Esophagus squamous epithelium (tissue), 4 donors: ENCODE measurements around the gene POLH.
A peak's percentile ranks its signal among the peaks of the same experiment; 100 is the strongest.

ENCODE experiments used
- CTCF ChIP-seq, 6 experiments: fragments of 450-650 bp in 4 of 6; fragments of 200-600 bp in 2 of 6; sonication (generic) in 2 of 6; IDR thresholded peaks; one replicate each; pipeline ENCODE4 v1.5.1; 2016 to 2019; ENCODE audit warnings: antibody characterized with exemption in 6 of 6, mild to moderate bottlenecking in 4 of 6, moderate library complexity in 4 of 6
- POLR2A ChIP-seq, 4 donors: fragments of 450-650 bp; IDR thresholded peaks; one replicate each; pipeline ENCODE4 v1.6.1; 2017; ENCODE audit warnings: antibody characterized with exemption in 4 of 4, mild to moderate bottlenecking in 4 of 4, moderate library complexity in 3 of 4

- no peak for TF ChIP-seq POLR2A (IDR thresholded peaks at IDR 0.05)
- TF ChIP-seq CTCF (IDR thresholded peaks at IDR 0.05) = peak; percentile 57 to 83 (median 68)
Measured at GRCh38 chr6:43608310-43608763, 32.4 kb downstream of the POLH start.
